HepG2 (cell line): ENCODE data around the gene C19orf73. TPM values are rescaled to one million over a fixed set of nuclear protein-coding genes. Genes with fewer than 3 reads are reported as not detected.
A peak's percentile ranks its signal among the peaks of the same experiment; 100 is the strongest.

Experiments used
- CEBPG ChIP-seq: IDR thresholded peaks from 2 replicates; pipeline ENCODE4 v1.6.1; 2016
- CENPX ChIP-seq: sonication (generic); formaldehyde crosslinking; IDR thresholded peaks from 2 replicates; pipeline ENCODE4 v1.9.0; 2021; ENCODE audit warnings: mild to moderate bottlenecking, missing genetic modification reagents, moderate library complexity
- EHMT2 ChIP-seq: fragments of 200-600 bp; sonication (generic); IDR thresholded peaks from 2 replicates; pipeline ENCODE4 v1.7.0; 2017; ENCODE audit warnings: antibody characterized with exemption, low read depth, low read length, borderline replicate concordance
- HDAC1 ChIP-seq: sonication (generic); formaldehyde crosslinking; IDR thresholded peaks from 2 replicates; pipeline ENCODE4 v1.5.1; 2020; ENCODE audit warnings: mild to moderate bottlenecking, missing genetic modification reagents
- MED1 ChIP-seq: sonication (generic); formaldehyde crosslinking; IDR thresholded peaks from 2 replicates; pipeline ENCODE4 v1.4.0; 2020; ENCODE audit warnings: missing genetic modification reagents
- MED13 ChIP-seq: sonication (generic); formaldehyde crosslinking; IDR thresholded peaks from 2 replicates; pipeline ENCODE4 v1.5.0; 2020; ENCODE audit warnings: missing genetic modification reagents
- MTF1 ChIP-seq: sonication (generic); formaldehyde crosslinking; IDR thresholded peaks from 2 replicates; pipeline ENCODE4 v1.5.0; 2020; ENCODE audit warnings: missing genetic modification reagents
- NFE2L1 ChIP-seq: sonication (generic); formaldehyde crosslinking; IDR thresholded peaks from 2 replicates; pipeline ENCODE4 v1.4.0; 2020; ENCODE audit warnings: missing genetic modification reagents, mild to moderate bottlenecking, borderline replicate concordance
- PCBP2 ChIP-seq: fragments of 200-400 bp; formaldehyde crosslinking; optimal IDR thresholded peaks from 2 replicates; pipeline ENCODE3; 2018; ENCODE audit warnings: low read length, low read depth; ENCODE audit not compliant: poor library complexity, severe bottlenecking
- RFXANK ChIP-seq: IDR thresholded peaks from 2 replicates; pipeline ENCODE4 v1.6.1; 2016
- ZMAT3 ChIP-seq: sonication (generic); formaldehyde crosslinking; conservative IDR thresholded peaks from 2 replicates; pipeline ENCODE4 v1.7.0; 2021; ENCODE audit warnings: missing genetic modification reagents
- ZNF441 ChIP-seq: sonication (generic); formaldehyde crosslinking; IDR thresholded peaks from 2 replicates; pipeline ENCODE4 v1.7.0; 2021; ENCODE audit warnings: missing genetic modification reagents, borderline replicate concordance
- ZNF446 ChIP-seq: sonication (generic); formaldehyde crosslinking; IDR thresholded peaks from 2 replicates; pipeline ENCODE4 v1.5.0; 2020; ENCODE audit warnings: mild to moderate bottlenecking, missing genetic modification reagents
- ZNF552 ChIP-seq: sonication (generic); formaldehyde crosslinking; IDR thresholded peaks from 2 replicates; pipeline ENCODE4 v1.9.0; 2022; ENCODE audit warnings: missing genetic modification reagents, mild to moderate bottlenecking, borderline replicate concordance
- ZNF652 ChIP-seq: IDR thresholded peaks from 2 replicates; pipeline ENCODE4 v1.6.1; 2016; ENCODE audit warnings: low read depth, borderline replicate concordance
- ZSCAN22 ChIP-seq: sonication (generic); formaldehyde crosslinking; IDR thresholded peaks from 2 replicates; pipeline ENCODE4 v1.4.0; 2020; ENCODE audit warnings: mild to moderate bottlenecking, missing genetic modification reagents
- polyA plus RNA-seq, 8 experiments: library from polyadenylated mRNA; depleted of rRNA in 3 of 8; stranded (reverse) in 7 of 8; unstranded in 1 of 8; fragments of >200 nt; fragmentation: Illumina TruSeq in 4 of 8; extraction: Trizol in 4 of 8; gene quantifications; 2 replicates each; pipeline versions ENCODE4 v1.2.1 to v1.2.3, GENCODE V29; 2011 to 2016; ENCODE audit warnings: low read depth in 4 of 8, missing spikeins in 1 of 8, mixed read lengths in 1 of 8; ENCODE audit not compliant: insufficient read depth in 1 of 8
- total RNA-seq, 5 experiments: library from RNA; depleted of rRNA; stranded (reverse); fragments of >200 nt; fragmentation: Illumina TruSeq; extraction: Trizol; gene quantifications; 2 replicates each; pipeline ENCODE4 v1.2.3, GENCODE V29; 2016; ENCODE audit warnings: low read depth in 1 of 5
- TF ChIP-seq, protein P1 (sequence below): sonication (generic); formaldehyde crosslinking; IDR thresholded peaks from 2 replicates; pipeline ENCODE4 v1.4.0; 2020; ENCODE audit warnings: missing genetic modification reagents, borderline replicate concordance
- TF ChIP-seq, protein P2 (sequence below): IDR thresholded peaks from 2 replicates; pipeline ENCODE4 v1.6.1; 2016; ENCODE audit warnings: missing compliant biosample characterization, missing genetic modification reagents, borderline replicate concordance
- TF ChIP-seq, protein P3 (sequence below): sonication (generic); formaldehyde crosslinking; IDR thresholded peaks from 2 replicates; pipeline ENCODE4 v1.4.0; 2020; ENCODE audit warnings: mild to moderate bottlenecking, missing genetic modification reagents, borderline replicate concordance
- TF ChIP-seq, protein P4 (sequence below): sonication (generic); formaldehyde crosslinking; IDR thresholded peaks from 2 replicates; pipeline ENCODE4 v1.8.0; 2022; ENCODE audit warnings: missing genetic modification reagents, mild to moderate bottlenecking, borderline replicate concordance

C19orf73 gene
- total and polyA plus RNA-seq, 2 of the 13 experiments (the other 11 are each of a cell fraction or from before 2014, with no cell fraction given) = 1.4 to 1.5 TPM

DNA sequence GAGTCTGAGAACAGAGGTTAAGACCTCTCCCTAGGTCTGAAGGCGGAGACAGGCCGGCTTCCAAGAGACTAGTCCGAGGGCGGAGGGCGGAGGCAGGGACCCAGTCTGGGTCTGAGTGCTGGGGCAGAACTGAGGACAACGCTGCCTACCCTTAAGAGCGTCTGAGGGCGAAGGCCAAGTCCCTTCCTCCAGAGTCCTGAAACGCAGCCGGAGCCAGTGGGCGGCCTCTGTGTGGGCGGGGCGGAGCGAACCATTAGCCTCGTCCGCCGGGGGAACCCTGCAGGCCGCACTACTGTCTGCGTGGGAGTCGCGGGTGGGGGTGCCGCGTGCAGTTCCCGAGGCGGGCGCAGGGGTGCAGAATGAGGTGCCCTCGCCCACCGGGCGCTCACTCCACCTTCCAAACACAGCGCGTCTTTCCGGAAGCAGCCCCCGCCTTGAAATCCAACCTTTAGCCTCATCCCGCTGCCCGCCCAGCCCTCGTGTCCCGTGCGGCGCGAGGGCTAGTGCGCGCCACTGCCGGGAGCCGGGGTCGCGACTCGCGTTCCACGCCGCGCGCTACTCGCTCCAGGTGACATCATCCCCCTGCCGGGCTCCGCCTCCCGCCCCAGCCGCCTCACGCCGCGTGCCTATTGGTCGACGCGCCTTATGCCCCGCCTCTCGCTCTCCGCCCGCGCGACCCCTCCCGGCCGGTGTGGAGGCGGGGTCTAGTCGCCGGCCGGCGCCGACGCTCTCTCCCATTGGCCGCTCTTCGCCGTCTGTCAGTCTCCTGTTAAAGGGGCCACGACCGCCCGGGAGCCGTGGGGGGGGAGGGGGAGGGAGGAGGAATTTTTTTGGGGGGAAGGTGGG lies at the start of gene C19orf73 (continued):
- TF ChIP-seq, protein P1, sequence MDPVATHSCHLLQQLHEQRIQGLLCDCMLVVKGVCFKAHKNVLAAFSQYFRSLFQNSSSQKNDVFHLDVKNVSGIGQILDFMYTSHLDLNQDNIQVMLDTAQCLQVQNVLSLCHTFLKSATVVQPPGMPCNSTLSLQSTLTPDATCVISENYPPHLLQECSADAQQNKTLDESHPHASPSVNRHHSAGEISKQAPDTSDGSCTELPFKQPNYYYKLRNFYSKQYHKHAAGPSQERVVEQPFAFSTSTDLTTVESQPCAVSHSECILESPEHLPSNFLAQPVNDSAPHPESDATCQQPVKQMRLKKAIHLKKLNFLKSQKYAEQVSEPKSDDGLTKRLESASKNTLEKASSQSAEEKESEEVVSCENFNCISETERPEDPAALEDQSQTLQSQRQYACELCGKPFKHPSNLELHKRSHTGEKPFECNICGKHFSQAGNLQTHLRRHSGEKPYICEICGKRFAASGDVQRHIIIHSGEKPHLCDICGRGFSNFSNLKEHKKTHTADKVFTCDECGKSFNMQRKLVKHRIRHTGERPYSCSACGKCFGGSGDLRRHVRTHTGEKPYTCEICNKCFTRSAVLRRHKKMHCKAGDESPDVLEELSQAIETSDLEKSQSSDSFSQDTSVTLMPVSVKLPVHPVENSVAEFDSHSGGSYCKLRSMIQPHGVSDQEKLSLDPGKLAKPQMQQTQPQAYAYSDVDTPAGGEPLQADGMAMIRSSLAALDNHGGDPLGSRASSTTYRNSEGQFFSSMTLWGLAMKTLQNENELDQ (CRISPR knock-in tag) = no peak
- peak; percentile 77; the same call in 1 of the 2 replicates for TF ChIP-seq ZNF446 (CRISPR knock-in tag)
- TF ChIP-seq ZNF441 (CRISPR knock-in tag) = peak; percentile 74; the same call in 1 of the 2 replicates
- TF ChIP-seq RFXANK = no peak
- peak; percentile 78; the same call in 1 of the 2 replicates for TF ChIP-seq ZNF552 (CRISPR knock-in tag)
- TF ChIP-seq, protein P2, sequence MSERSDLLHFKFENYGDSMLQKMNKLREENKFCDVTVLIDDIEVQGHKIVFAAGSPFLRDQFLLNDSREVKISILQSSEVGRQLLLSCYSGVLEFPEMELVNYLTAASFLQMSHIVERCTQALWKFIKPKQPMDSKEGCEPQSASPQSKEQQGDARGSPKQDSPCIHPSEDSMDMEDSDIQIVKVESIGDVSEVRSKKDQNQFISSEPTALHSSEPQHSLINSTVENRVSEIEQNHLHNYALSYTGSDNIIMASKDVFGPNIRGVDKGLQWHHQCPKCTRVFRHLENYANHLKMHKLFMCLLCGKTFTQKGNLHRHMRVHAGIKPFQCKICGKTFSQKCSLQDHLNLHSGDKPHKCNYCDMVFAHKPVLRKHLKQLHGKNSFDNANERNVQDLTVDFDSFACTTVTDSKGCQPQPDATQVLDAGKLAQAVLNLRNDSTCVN (CRISPR knock-in tag) = no peak; the same call in 1 of the 2 replicates
- peak; percentile 37; the same call in 1 of the 2 replicates for TF ChIP-seq NFE2L1 (CRISPR knock-in tag)
- TF ChIP-seq CEBPG (CRISPR knock-in tag) = 0 out of 2 replicates have a peak, but pooled peaks have one; percentile 7
- peak; percentile 94 for TF ChIP-seq ZMAT3 (CRISPR knock-in tag)
- TF ChIP-seq PCBP2 = no peak
- TF ChIP-seq, protein P3, sequence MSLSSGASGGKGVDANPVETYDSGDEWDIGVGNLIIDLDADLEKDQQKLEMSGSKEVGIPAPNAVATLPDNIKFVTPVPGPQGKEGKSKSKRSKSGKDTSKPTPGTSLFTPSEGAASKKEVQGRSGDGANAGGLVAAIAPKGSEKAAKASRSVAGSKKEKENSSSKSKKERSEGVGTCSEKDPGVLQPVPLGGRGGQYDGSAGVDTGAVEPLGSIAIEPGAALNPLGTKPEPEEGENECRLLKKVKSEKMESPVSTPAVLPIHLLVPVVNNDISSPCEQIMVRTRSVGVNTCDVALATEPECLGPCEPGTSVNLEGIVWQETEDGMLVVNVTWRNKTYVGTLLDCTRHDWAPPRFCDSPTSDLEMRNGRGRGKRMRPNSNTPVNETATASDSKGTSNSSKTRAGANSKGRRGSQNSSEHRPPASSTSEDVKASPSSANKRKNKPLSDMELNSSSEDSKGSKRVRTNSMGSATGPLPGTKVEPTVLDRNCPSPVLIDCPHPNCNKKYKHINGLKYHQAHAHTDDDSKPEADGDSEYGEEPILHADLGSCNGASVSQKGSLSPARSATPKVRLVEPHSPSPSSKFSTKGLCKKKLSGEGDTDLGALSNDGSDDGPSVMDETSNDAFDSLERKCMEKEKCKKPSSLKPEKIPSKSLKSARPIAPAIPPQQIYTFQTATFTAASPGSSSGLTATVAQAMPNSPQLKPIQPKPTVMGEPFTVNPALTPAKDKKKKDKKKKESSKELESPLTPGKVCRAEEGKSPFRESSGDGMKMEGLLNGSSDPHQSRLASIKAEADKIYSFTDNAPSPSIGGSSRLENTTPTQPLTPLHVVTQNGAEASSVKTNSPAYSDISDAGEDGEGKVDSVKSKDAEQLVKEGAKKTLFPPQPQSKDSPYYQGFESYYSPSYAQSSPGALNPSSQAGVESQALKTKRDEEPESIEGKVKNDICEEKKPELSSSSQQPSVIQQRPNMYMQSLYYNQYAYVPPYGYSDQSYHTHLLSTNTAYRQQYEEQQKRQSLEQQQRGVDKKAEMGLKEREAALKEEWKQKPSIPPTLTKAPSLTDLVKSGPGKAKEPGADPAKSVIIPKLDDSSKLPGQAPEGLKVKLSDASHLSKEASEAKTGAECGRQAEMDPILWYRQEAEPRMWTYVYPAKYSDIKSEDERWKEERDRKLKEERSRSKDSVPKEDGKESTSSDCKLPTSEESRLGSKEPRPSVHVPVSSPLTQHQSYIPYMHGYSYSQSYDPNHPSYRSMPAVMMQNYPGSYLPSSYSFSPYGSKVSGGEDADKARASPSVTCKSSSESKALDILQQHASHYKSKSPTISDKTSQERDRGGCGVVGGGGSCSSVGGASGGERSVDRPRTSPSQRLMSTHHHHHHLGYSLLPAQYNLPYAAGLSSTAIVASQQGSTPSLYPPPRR (CRISPR knock-in tag) = peak; percentile 53; the same call in 1 of the 2 replicates
- no peak for TF ChIP-seq ZNF652 (CRISPR knock-in tag)
- peak; percentile 99 for TF ChIP-seq ZSCAN22
- TF ChIP-seq HDAC1 (CRISPR knock-in tag) = peak; percentile 85
- 0 out of 2 replicates have a peak, but pooled peaks have one; percentile 27 for TF ChIP-seq MTF1 (CRISPR knock-in tag)
- TF ChIP-seq EHMT2 = no peak
- TF ChIP-seq MED13 (CRISPR knock-in tag) = 0 out of 2 replicates have a peak, but pooled peaks have one; percentile 47
- TF ChIP-seq MED1 (CRISPR knock-in tag) = peak; percentile 64; the same call in 1 of the 2 replicates
- TF ChIP-seq, protein P4, sequence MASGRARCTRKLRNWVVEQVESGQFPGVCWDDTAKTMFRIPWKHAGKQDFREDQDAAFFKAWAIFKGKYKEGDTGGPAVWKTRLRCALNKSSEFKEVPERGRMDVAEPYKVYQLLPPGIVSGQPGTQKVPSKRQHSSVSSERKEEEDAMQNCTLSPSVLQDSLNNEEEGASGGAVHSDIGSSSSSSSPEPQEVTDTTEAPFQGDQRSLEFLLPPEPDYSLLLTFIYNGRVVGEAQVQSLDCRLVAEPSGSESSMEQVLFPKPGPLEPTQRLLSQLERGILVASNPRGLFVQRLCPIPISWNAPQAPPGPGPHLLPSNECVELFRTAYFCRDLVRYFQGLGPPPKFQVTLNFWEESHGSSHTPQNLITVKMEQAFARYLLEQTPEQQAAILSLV (CRISPR knock-in tag) = peak; percentile 64; the same call in 1 of the 2 replicates
- no peak for TF ChIP-seq CENPX (CRISPR knock-in tag)
